Activated gamma-delta T cell treated with Interleukin-2 at 50 U/mL for 16 hours (primary cell): ENCODE results near the gene LFNG.

ENCODE experiments used
- DNase-seq: peaks from one replicate; pipeline ENCODE4 v3.0.0-alpha.2; 2020

Gene LFNG

GRCh38 chr7:2519119-2519930 is at the start of gene LFNG:
LFNG (plus strand) TSS chr7:2519774; CDS start chr7:2519862, 88 bp downstream.
- DNase-seq: peak; percentile 84

DNA sequence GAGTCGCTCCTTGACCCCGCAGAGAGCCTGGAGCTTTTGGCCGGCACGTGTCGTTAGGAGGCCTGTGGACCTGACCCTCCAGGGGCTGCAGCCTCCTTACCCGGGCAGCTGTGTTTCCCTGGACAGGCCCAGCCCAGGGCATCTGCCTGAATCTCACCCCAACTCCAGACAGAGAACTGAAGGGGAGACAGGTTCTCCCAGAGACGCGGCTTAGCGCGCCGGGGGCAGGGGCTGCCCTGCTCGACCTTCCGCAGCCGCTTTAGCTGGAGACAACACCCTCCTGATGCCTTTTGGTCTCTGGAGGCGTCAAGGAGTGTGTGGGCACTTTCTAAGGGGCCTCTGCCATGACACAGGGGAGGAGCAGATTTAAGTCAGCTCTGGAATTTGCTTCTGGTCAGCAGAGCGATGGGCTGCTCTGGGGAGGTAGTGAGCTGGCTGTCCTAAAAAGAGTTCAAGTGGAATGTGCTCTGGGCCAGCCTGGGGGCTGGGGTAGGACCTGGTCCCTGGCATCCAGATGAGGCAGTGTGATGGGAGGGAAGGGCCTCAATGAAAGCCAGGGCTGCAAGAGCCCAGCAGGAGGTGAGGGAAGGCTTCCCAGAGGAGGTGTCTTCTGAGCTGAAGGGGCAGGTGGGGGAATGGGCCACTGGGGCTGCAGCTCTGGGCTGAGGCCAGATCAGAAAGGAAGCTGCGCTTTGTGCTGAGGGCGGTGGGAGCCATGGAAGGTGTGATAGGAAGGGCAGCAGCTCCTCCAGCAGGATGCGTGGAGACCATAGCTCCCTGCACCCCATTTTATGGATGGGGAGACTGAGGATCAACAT is 49.2 kb upstream of the LFNG start:
- no peak for DNase-seq

DNA sequence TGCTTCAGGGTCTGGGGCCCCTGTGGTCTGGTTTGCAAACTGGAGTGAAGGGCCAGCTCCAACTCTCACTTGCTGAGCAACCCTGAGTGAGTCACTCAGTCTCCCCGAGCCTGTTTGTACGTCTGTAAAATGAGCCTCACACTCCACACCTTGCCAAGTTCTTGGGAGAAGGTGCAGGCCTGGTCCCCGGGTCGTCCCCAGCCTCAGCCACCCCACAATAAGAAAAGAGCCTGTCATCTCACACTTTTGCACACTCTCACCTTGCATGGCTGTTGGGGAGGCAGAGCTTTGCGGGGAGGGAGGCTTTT is 48.6 kb upstream of the LFNG start:
- no peak for DNase-seq

GRCh38 chr7:2471396-2471795 is 48.2 kb upstream of the LFNG start:
- no peak for DNase-seq

DNA sequence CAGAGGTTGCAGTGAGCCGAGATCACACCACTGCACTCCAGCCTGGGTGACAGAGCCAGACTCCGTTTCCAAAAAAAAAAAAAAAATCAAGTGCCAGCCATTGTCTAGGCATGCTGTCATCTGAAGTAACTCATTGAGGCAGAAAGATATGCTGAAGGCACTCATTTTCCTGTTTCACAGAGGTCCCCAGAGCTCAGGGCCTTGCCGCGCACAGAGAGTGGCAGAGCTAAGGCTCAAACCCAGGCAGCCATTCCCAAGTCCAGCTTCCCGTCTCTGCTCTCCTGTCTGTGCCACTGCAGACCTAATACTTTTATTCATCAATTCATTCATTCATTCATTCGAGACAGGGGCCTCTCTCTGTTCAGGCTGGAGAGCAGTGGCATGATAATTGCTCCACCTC is 46.8 kb upstream of the LFNG start:
- DNase-seq: no peak

GRCh38 chr7:2473496-2474180 is 45.9 kb upstream of the LFNG start:
- DNase-seq: no peak

DNA sequence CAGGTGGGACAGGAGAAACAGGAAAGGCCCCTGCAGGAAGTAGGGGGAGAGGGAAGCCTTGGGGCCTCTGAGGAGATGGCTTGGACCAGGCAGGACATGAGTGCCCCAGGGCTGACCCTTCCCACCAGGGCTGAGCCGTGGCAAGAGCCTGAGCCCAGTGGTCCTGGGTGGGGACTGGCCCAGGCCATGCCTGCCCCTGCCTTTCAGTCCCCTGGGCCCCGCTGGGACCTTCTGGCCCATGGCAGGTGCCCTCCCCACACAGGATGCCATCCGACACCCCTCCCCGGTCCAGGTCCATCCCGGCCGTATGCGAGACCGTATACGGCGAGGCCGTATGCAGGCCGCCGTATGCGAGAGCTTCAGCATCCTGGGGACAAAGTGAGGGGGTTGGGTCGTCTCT is 45.4 kb upstream of the LFNG start:
- no peak for DNase-seq

DNA sequence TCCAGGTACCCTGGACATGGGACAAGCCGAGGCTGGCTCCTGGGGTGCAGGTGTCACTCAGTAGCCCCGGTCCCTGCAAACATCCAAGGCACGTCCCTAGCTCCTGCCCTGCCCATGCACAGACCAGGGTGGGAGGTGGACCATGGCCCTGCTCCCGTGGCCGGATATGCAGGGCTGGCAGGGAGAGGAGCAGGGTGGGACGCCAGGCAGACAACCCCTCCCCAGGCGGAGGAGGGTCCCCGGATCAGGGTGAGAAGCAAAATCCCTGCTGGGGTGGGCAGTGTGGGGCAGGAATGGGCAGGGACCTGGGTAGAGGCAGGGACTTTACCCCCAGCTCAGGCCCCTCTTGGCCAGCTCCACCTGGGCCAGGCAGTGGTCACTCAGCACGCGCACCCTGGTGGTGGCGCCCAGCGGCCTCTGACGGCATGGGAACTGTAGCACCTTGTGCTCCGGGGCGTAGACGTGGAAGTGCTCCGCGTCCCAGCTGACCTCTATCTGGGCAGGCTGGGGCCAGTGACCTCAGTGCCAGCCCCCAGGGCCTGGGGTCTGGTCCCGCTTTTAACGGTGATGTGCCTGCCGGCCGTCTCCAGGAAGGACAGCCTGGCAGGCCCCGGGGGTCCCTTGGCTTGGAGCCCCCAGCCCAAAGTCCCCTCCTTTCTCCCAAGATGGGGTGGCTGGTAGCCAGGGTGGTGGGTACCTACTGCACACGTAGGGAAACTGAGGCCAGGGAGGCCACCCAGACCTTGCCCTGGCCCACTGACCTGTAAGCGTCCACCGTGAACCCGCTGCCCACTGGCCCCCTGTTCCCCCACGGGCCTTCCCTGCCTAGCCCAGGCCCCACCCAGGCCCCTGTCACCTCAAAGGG is 44.5 kb upstream of the LFNG start:
- no peak for DNase-seq

- no peak for DNase-seq
These were observed 43.9 kb upstream of the LFNG start for GRCh38 chr7:2475678-2476015.

DNA sequence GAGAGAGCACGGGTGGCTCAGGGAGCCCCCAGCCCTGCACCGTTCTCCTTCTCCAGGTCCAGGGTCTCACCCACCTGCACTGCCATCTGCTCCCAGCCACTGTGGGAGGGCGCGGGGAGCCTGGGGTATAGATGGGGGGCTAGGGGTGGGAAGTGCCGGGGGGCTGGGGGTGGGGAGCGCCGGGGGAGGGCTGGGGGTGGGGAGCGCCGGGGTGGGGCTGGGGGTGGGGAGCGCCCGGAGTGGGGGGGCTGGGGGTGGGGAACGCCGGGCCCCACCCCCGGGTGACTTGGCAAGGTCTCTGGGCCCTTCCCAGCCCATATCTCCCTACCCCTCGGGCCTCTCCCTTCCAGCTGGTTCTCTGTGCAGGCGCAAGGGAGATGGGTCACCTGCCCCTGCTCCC is 43.3 kb upstream of the LFNG start, which contains the start of gene GRIFIN:
TSS of gene GRIFIN (minus strand) at position 101 of the 400 bp plus-strand sequence. CDS start at position 86, 15 bp downstream.
- DNase-seq: no peak

DNA sequence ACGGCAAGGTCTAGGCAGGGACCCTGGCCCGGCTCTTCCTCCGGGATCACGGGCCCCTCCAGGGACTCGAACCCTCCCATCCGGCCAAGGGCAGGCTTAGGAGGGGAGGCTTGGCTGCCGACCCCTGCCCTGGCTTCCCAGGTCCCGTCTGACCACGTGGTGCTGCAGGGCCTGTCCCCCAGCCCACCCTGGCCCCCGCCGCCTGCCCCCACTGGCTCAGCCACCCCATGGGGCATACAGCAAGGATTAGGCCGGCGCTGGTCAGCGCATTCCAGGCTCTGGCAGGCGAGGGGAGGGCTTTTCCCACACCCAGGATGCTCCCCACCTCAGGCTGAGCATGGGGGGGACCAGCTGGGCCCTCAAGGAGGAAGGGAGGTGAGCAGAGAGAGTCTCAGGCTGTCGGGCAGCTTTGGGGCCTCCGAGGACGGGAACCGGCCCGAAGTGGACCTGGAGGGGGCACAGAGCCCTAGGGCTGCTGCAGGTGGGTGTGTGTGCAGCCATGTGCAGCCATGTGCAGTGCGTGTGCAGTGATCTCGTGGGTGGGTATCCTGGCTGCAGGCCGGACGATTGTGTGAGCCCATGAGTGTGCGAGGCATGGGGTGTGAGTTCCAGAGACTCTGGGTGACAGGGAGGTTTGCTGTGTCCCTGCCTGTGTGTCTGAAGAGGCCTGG is 42.7 kb upstream of the LFNG start:
- DNase-seq: no peak

DNA sequence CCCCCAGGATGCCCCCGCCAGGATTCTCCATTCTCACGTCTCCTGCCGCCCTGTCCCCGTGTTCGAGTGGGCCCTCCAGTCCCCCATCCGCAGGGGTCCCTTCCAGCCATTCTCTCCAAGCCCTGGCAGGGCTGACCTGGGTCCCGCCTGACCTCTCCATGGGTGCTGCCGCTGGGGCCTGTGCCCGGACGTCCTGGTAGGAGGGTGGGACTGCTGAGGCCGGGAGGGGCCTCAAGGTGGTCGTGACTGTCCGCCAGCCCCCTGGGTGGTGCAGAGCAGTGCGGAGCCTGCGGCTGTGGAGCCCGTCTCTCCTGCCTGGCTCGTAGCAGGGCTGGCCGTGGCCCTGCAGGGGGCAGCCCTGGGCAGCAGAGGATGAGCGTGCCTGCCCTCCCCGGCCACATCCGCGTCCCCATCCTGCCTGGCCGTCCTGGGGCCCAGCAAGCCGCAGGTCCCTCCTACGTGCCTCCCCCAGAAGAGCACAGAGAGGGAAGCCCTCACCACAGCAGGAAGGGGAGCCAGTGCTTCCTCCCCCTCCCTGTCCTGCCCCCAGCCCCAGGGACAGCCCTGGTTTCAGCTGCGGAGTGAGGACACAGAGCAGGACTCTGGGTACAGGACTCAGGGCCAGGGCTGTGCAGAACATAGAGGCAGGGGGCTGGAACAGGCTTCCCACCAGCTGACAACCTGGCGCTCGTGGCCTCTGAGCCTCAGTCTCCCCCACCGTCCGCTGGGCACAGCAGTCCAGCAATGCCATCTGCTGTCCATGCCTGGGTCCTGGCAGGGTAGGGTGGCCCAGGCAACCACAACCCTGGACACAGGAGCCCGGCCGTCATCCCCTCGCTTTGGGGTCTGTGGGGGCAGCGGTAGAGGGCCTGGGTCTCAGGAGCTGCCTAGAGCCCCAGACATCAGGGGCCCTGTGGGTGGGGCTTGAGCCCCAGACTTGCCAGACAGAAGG is 41.9 kb upstream of the LFNG start:
- peak; percentile 68 for DNase-seq

DNA sequence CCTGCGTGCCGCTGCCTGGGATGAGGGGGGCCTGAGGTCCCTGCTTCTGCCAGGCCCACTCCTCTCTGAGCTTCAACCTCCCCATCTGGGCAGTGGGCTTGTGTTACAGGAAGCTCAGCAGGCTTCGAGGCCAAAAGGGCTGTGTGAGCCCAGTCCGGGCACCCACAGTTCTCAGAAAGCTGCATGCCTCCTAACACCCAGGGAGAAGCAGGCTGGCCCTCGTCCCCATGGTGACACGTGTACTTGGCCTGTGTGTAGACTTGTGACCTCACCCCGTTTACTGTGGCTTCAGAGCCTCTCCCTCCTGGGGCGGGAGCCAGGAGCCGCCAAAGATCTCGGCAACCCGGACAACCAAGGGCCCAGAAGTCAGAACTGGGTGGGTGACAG is 41.2 kb upstream of the LFNG start:
- DNase-seq: no peak

GRCh38 chr7:2478800-2479199 is 40.8 kb upstream of the LFNG start:
- no peak for DNase-seq

DNA sequence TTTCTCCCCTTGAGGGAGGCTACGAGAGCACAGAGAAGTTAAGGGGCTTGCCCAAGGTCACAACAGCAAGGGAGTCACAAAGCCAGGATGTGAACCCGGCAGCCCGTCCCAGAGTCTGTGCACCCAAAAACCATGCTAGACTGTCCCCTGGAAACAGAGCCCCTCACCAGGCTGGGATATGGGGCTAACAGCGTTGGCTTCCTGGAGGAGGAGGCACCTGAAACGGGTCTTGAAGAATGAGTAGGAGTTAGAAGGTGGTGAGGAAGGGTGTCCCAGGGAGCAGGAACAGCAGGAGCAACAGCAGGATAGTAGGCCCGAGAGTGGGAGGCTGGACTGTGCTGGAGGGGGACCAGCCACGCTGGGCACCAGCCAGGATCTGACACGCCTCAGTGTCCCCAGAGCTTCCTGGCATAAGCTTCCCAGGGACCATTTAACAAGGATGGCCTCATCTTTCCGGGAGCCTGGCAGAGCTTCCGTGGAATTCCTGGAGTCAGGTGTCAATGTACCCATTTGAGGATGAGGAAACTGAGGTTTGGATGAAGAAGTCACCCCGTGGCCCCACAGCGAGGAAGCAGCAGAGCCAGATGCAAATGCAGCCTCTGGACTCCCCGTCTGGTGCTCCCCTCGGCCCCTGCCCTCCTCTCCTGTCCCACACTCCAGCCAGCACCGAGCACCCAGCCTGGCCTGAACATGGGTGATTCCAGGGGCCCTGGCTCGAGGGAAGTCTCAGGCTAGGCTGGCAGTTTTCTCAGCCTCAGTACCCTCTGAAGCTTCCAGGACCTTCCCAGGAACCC is 40.1 kb upstream of the LFNG start:
- no peak for DNase-seq

GRCh38 chr7:2480070-2480408 is 39.5 kb upstream of the LFNG start:
- no peak for DNase-seq

GRCh38 chr7:2481195-2481594 is 38.4 kb upstream of the LFNG start:
- DNase-seq: no peak

DNA sequence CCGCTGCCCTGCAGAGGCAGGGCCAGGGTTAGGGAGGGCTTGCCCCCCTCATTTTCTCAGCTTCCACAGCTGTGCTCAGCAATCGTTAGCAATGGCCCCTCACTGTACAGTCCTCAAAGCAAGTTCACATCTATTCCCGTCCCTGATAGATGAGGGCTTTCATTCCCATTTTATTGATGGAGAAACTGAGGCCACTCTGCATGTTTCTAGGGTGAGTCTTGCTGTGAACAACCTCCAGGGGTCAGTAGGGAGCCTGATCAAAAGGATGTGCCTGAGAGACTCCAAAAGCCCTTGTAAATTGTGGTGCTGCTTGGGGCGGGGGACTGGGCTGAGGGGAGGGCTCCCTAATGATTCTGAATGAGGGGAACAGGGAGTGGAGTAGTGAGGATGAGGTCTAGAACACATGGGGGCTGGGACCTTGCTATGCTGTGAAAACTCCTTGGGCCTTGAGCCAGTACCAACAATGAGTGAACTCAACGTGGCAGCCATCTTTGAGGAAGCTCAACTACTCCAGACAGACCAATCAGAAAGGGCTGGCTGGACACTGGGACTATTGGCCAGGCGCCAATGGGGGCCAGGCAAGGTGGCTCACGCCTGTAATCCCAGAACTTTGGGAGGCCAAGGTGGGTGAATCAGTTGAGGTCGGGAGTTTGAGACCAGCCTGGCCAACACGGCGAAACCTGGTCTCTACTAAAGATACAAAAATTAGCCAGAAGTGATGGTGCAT is 36.7 kb upstream of the LFNG start:
- DNase-seq: no peak

DNA sequence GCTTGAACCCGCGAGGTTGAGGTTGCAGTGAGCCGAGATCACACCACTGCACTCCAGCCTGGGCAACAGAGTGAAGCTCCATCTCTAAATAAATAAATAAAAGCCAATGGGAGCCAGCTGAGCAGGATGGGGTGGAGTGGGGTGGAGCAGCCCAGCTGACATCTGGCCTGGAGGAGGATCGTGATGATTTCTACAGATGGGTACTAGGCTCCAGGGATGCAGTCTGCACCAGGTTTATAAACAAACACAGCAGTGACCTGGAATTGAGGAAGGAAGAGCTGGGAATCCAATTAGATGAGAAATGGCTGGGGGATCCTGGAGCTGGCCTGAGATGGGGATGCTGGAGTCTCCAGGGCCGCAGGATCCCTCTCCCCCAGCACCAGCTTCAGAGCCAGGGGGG is 36.1 kb upstream of the LFNG start:
- DNase-seq: no peak

DNA sequence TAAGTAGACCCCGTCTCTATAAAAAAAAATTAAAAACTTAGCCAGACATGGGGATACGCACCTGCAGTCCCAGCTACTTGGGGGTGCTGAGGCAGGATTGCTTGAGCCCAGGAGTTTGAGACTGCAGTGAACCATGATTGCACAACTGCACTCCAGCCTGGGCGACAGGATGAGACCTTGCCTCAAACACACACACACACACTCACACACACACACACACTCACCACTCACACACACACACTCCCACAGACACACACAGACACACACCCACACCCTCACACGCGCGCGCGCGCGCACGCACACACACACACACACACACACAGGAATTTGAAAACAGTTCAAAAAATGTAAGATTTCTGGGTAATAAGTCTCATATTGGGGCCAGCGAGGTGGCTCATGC is 34.7 kb upstream of the LFNG start:
- no peak for DNase-seq
